Endodermal cell (in vitro differentiated cells): ENCODE data around the gene BORCS6. TPM values are rescaled to one million over a fixed set of nuclear protein-coding genes. Genes with fewer than 3 reads are reported as not detected.

Experiments used
- DNase-seq: peaks from one replicate; pipeline ENCODE4 v3.0.0-alpha.2; 2017
- H3K27ac ChIP-seq: 2 replicates; pipeline ENCODE4 v1.5.1; 2013; ENCODE audit warnings: mild to moderate bottlenecking, low read depth, low read length, moderate library complexity
- H3K27me3 ChIP-seq: 2 replicates; pipeline ENCODE4 v1.6.1; 2013; ENCODE audit warnings: mild to moderate bottlenecking, low read length, moderate library complexity; ENCODE audit not compliant: insufficient read depth, control insufficient read depth, poor library complexity, severe bottlenecking
- H3K36me3 ChIP-seq: 2 replicates; pipeline ENCODE4 v1.7.0; 2013; ENCODE audit warnings: mild to moderate bottlenecking, low read length, moderate library complexity; ENCODE audit not compliant: control insufficient read depth, insufficient read depth
- H3K4me1 ChIP-seq: one replicate; pipeline ENCODE4 v1.7.0; 2013; ENCODE audit warnings: low read length; ENCODE audit not compliant: control insufficient read depth, insufficient read depth
- H3K4me3 ChIP-seq: 2 replicates; pipeline ENCODE4 v1.5.1; 2013; ENCODE audit warnings: mild to moderate bottlenecking, low read length, moderate library complexity
- H3K9ac ChIP-seq: 2 replicates; pipeline ENCODE4 v1.6.1; 2013; ENCODE audit warnings: mild to moderate bottlenecking, low read length, moderate library complexity; ENCODE audit not compliant: poor library complexity, severe bottlenecking; ENCODE audit errors: extremely low read depth
- H3K9me3 ChIP-seq: 2 replicates; pipeline ENCODE4 v1.6.1; 2013; ENCODE audit warnings: mild to moderate bottlenecking, low read length, moderate library complexity; ENCODE audit not compliant: control insufficient read depth
- H3K27ac Mint-ChIP-seq: 2 replicates; pipeline ENCODE4 v1.8.0; 2020; ENCODE audit warnings: mixed read lengths
- H3K27me3 Mint-ChIP-seq: 2 replicates; pipeline ENCODE4 v1.8.0; 2021; ENCODE audit warnings: mild to moderate bottlenecking, mixed read lengths; ENCODE audit not compliant: insufficient read depth
- H3K36me3 Mint-ChIP-seq: 2 replicates; pipeline ENCODE4 v1.8.0; 2020; ENCODE audit warnings: low read depth, mixed read lengths
- H3K4me1 Mint-ChIP-seq: 2 replicates; pipeline ENCODE4 v1.8.0; 2020; ENCODE audit warnings: mixed read lengths
- H3K4me3 Mint-ChIP-seq: 2 replicates; pipeline ENCODE4 v1.8.0; 2020; ENCODE audit warnings: mild to moderate bottlenecking, moderate library complexity, mixed read lengths
- H3K9me3 Mint-ChIP-seq: 2 replicates; pipeline ENCODE4 v1.8.0; 2020; ENCODE audit warnings: mild to moderate bottlenecking, mixed read lengths
- CTCF ChIP-seq: fragments of 200-600 bp; sonication (generic); conservative IDR thresholded peaks from 2 replicates; pipeline ENCODE4 v1.5.0; 2021; ENCODE audit warnings: antibody characterized with exemption, mild to moderate bottlenecking
- WGBS, 2 experiments: methylation state at CpG; one replicate each; pipeline versions ENCODE4 v1.1.5 to v1.1.7; 2013; ENCODE audit warnings: missing lambda C conversion rate in 2 of 2, mixed read lengths in 1 of 2; ENCODE audit not compliant: insufficient coverage in 1 of 2, insufficient read length in 1 of 2; 5-methylcytosine and 5-hydroxymethylcytosine counted together
- microRNA-seq: library from miRNA; unstranded; fragments of <30 nt; microRNA quantifications from one replicate; pipeline ENCODE4 v1.2.0, GENCODE V29; 2020; ENCODE audit warnings: borderline microRNAs expressed
- total RNA-seq, 2 donors: library from RNA; stranded (reverse); fragmentation: NEBNext Ultra II Directional in 1 of 2; extraction: Animal tissue kit (Norgen Biotek cat#: 25700) in 1 of 2; gene quantifications; 2 replicates in 1 of 2; 3 replicates in 1 of 2; pipeline ENCODE4 v1.2.1, GENCODE V29; 2021

The BORCS6 gene
- total RNA-seq, 2 donors from 2014 or later = 4.1 to 5.5 TPM

- TF ChIP-seq CTCF = no peak
- no peaks in the 10 kb centered on the region for H3K27me3 Mint-ChIP-seq
- Histone ChIP-seq H3K4me1 (no peaks in the 10 kb centered on the region), H3K27ac (no peak overlapping the region), H3K27me3 (peaks cover 14% of the 10 kb centered on the region), H3K9ac (no peak overlapping the region), H3K36me3 (peaks cover 31% of the 10 kb centered on the region), H3K4me3 (no peak overlapping the region), H3K9me3 (no peaks in the 10 kb centered on the region)
- peaks cover 38% of the 10 kb centered on the region for H3K36me3 Mint-ChIP-seq
- no peak overlapping the region for H3K27ac Mint-ChIP-seq
- H3K9me3 Mint-ChIP-seq = no peaks in the 10 kb centered on the region
- no peak overlapping the region for H3K4me3 Mint-ChIP-seq
- no peaks in the 10 kb centered on the region for H3K4me1 Mint-ChIP-seq
- no peak for DNase-seq
- 93 to 94% methylated on average over 13 to 16 of the region's 18 CpGs for WGBS, 2 experiments
Measured at GRCh38 chr17:8140065-8141029, 49.6 kb downstream of the BORCS6 start.

DNA sequence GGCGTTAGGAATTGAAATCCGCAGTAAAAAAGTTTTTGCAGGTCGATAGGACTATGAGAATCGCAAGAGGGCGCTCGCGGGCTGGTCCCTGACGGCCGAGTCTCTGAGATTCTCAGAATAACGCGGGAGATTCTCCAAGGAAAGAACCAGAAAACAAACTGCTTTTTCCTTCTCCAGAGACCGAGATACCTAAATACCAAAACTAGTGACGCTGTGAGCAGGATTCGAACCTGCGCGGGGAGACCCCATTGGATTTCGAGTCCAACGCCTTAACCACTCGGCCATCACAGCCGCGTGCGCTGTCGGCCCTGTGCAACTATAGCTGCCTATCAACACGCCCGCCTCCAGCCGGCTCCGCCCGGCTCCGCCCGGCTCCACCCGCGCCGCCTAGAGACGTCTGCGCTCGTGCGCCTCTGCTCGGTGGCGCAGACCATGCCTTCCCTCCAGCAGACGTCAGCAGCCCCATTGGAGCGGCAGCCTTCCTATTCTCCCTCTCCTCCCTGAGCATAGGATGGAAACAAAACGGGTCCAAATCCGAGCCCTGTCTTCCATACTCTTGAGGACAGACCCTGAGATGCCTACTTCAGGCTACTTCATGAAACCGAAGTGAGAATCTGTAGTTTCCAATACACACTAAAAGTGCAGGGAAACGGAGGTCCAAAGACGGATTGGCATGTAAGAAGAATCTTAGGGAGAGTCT is 51.2 kb downstream of the BORCS6 start:
- Histone ChIP-seq H3K36me3 (peaks cover 27% of the 10 kb centered on the region), H3K4me1 (no peaks in the 10 kb centered on the region), H3K27me3 (peaks cover 14% of the 10 kb centered on the region), H3K9ac (peak overlapping the region; percentile 75), H3K4me3 (peak overlapping the region; percentile 98), H3K9me3 (no peaks in the 10 kb centered on the region), H3K27ac (peak overlapping the region; percentile 89)
- no peaks in the 10 kb centered on the region for H3K9me3 Mint-ChIP-seq
- peaks cover 33% of the 10 kb centered on the region for H3K36me3 Mint-ChIP-seq
- H3K4me3 Mint-ChIP-seq = no peak overlapping the region
- 0 to 1% methylated on average over 26 to 46 of the region's 46 CpGs for WGBS, 2 experiments
- peak; percentile 100 for DNase-seq
- TF ChIP-seq CTCF = peak; percentile 95
- peaks cover 2% of the 10 kb centered on the region for H3K4me1 Mint-ChIP-seq
- no peak overlapping the region for H3K27ac Mint-ChIP-seq
- H3K27me3 Mint-ChIP-seq = no peaks in the 10 kb centered on the region

DNA sequence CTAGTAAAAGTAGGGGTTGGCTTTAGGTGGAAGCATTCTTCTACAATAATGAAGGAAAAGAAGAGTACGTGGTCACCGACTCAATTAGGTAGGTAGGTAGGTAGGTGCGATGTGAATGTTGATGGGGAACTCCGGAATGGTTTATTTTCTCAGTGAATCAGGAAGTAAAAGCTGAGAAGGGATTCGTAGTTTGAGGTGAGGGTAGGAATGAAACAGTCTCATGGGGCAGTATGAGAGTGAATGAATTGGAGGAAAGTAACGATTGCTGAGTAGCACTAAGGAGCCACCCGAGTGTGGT is 51.7 kb downstream of the BORCS6 start:
- no peaks in the 10 kb centered on the region for H3K9me3 Mint-ChIP-seq
- Histone ChIP-seq H3K9ac (peak overlapping the region; percentile 44), H3K36me3 (peaks cover 27% of the 10 kb centered on the region), H3K27me3 (peaks cover 14% of the 10 kb centered on the region), H3K9me3 (no peaks in the 10 kb centered on the region), H3K4me1 (no peaks in the 10 kb centered on the region), H3K27ac (no peak overlapping the region), H3K4me3 (peak overlapping the region; percentile 98)
- 0 to 2% methylated on average over 6 to 7 of the region's 7 CpGs for WGBS, 2 experiments
- H3K27ac Mint-ChIP-seq = no peak overlapping the region
- peaks cover 32% of the 10 kb centered on the region for H3K36me3 Mint-ChIP-seq
- H3K27me3 Mint-ChIP-seq = no peaks in the 10 kb centered on the region
- TF ChIP-seq CTCF = no peak
- no peak overlapping the region for H3K4me3 Mint-ChIP-seq
- H3K4me1 Mint-ChIP-seq = peaks cover 5% of the 10 kb centered on the region
- no peak for DNase-seq

Small RNAs within 50 kb of the gene (microRNA-seq; reads per million reads assigned to microRNA genes)
- gene MIR4521 (4.4 reads per million, percentile 29 among the genes with 10 or more reads in this experiment), gene MIR6883 (not detected)

Other genes starting within 250 kb of the BORCS6 start
- gene GUCY2D, start 187.6 kb downstream of the BORCS6 start, total RNA-seq = 1 to 10 TPM; 1.2 to 1.6 TPM
- not detected for gene ALOX15B, start 151.1 kb downstream of the BORCS6 start, total RNA-seq
- gene ALOX12B, start 102.5 kb downstream of the BORCS6 start, total RNA-seq = 1 to 10 TPM in 1 of 2 donors, under 1 TPM in 1; 0.95 to 1.2 TPM
- under 1 TPM; 0.13 to 0.49 TPM for gene ALOXE3, start 71.7 kb downstream of the BORCS6 start, total RNA-seq
- 1 to 10 TPM in 1 of 2 donors, under 1 TPM in 1; 0.40 to 2.2 TPM for gene HES7, start 66.1 kb downstream of the BORCS6 start, total RNA-seq
- 10 to 100 TPM; 38.3 to 53.7 TPM for gene PER1, start 37.8 kb downstream of the BORCS6 start, total RNA-seq
- gene VAMP2, start 27.2 kb downstream of the BORCS6 start, total RNA-seq = 10 to 100 TPM; 32.1 to 32.2 TPM
- gene TMEM107, start 13.8 kb downstream of the BORCS6 start, total RNA-seq = 10 to 100 TPM; 26.2 to 27.7 TPM
- 100 to 1,000 TPM in 1 of 2 donors, 10 to 100 TPM in 1; 90.5 to 122 TPM for gene AURKB, start 20.4 kb upstream of the BORCS6 start, total RNA-seq
- gene CTC1, start 57.9 kb upstream of the BORCS6 start, total RNA-seq = 10 to 100 TPM; 46.4 to 63.1 TPM
- gene PFAS, start 59.1 kb upstream of the BORCS6 start, total RNA-seq = 100 to 1,000 TPM; 119 to 158 TPM
- gene RANGRF, start 98.5 kb upstream of the BORCS6 start, total RNA-seq = 10 to 100 TPM; 34.0 to 36.3 TPM
- 1 to 10 TPM; 5.6 to 10.0 TPM for gene SLC25A35, start 105.2 kb upstream of the BORCS6 start, total RNA-seq
- gene ARHGEF15, start 120.1 kb upstream of the BORCS6 start, total RNA-seq = 1 to 10 TPM; 4.1 to 9.2 TPM
- not detected for gene ODF4, start 149.7 kb upstream of the BORCS6 start, total RNA-seq
- 1,000 to 10,000 TPM; 1,739 to 2,129 TPM for gene RPL26, start 193.0 kb upstream of the BORCS6 start, total RNA-seq
- gene RNF222, start 207.6 kb upstream of the BORCS6 start, total RNA-seq = not detected
- 10 to 100 TPM; 60.4 to 61.2 TPM for gene NDEL1, start 245.7 kb upstream of the BORCS6 start, total RNA-seq